Daoy (cell line): Measurements from ENCODE around the gene COL15A1. TPM values are rescaled to one million over a fixed set of nuclear protein-coding genes. Genes with fewer than 3 reads are reported as not detected.

Source experiments
- DNase-seq: peaks from one replicate; pipeline ENCODE4 v3.0.0-alpha.2; 2015; ENCODE audit warnings: low read depth
- total RNA-seq: library from RNA; depleted of rRNA; stranded (reverse); fragments of >200 nt; shearing (Covaris generic); gene quantifications from 2 replicates; pipeline ENCODE4 v1.2.3, GENCODE V29; 2014

The COL15A1 gene
- total RNA-seq, 1 experiment from 2014 or later: 0.74 TPM

DNA sequence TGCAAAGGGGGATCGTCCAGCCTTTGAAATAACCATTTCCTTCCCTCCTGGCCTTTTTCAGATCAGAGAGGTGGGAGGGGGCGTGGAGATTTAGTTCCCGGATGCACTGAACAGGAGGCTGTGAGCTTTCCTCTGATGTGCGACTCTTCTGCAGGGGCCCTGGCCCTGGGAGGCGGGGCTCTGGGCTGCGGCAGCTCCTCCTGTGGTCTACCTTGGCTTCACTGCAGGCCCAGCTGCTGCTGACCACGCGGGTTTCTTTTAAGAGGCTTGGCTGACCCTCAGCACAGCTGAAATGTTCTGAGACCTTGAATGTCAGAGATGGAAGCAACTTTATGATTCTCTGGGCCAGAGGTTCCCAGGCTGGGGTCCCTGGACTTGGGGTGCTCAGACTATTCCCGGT, 27.0 kb upstream of the COL15A1 start:
- no peak for DNase-seq

DNA sequence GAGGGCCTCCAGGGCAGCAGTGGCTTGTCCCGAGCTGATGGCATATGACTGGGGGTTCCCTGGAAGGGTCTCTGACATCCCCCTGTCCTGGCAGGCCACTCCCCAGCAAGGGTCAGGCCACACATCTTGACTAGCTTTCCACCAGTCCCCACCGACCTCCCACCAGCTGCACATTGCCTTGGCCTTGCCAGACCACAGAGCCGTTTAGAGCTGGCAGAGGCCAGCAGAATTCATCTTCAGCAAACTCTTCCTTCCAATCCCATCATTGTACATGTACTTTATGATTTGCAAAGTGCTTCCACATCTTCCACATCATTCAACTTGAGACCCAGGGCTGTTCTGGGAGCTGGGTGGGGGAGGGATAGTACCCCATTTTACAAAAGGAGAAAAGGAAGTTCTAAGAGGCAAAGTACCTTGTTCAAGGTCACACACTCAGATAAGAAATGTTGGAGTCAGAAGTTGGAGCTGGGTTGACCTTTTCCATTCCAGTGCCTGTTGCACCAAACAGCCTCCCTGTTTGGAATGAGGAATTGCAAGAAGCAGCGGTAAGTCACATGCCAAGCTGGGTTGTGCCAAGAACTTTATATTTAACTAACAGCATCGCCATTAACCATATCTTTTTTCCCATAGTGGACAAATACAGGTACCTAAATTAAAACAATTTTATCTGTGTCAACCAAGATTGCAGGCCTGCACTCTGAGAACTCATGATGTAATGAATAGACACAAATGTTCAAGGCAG, 25.8 kb upstream of the COL15A1 start:
- no peak for DNase-seq

DNA sequence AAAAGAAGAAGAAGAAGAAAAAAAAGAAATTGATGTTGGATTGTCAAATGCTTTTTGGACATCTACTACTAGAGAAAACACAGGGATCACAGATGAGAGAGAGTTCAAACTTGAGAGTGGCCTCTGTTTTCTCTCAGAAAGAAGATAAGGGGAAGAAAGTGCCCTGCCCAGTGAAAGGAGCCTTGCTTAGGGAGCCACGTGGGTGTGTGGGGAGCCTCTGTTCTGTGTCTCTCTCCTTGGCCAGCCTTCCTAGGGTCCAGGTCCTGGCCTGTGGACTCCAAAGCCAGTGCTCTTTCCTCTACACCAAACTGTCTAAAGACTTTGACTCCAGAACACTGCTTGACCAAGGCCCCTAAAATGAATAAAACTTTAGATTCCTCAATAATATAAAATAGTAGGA, 22.0 kb upstream of the COL15A1 start:
- no peak for DNase-seq

DNA sequence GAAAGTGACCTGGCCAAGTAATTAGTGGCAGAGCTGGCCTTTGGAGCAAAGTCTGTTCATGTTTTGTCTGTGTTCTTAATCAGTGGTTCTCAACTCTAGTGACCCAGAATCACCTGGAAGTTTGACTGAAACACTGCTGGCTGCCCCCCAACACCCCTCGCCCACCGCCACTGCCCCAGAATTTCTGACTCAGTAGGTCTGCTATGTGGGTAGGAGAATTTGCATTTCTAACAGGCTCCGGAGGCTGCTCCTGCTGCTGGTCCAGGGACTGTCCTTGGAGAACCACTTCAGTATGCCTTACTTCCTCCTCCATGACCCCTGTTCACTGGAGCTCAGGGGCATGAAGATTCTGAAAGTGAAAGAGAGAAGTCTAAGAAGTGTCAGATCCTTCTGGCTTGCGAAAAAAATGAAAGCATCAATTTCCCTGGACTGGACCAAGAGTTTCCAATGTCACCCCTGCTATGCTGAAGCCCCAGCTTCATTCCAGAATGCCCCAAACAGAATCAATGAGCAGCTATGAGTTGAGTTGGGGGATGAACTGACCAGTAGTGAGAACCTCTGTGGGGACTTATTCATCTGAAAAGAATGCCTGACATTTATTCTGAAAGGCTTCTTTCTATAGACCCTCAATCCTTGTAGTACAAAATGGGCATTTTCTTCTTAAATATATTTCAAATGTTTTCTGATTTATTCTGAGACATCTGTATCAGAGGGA, 20.8 kb upstream of the COL15A1 start:
- DNase-seq: no peak

DNA sequence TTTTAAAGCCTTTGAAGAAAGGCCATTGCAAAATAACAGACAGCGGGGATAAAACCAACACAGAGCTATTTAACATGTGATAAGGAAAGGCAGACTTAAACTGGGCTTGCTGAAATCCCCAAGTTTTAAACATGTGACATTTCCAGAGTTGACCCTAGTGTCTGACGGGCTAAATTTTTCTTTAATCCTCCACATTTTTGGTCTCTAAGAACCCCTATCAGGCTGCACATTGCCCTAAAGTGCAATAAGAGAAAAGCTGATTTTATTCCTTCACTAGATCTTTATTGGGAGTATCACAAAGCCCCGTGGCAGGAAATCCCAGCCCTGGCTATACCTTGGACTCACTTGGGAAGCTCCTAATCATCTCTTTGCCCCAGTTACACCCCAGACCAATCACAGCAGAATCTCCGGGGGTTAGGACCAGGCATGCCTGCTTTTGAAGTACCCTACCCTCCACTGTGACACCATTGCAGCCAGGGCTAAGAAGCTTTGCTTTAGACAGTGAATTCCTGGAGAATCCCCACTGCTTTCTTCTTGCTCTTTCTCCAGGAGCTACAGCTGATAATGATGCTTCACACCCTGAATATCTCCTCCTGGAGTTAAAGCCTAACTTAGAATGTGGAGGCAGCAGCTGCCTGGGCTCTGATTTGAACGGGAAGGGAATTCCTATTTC, 20.1 kb upstream of the COL15A1 start:
- DNase-seq: no peak

DNA sequence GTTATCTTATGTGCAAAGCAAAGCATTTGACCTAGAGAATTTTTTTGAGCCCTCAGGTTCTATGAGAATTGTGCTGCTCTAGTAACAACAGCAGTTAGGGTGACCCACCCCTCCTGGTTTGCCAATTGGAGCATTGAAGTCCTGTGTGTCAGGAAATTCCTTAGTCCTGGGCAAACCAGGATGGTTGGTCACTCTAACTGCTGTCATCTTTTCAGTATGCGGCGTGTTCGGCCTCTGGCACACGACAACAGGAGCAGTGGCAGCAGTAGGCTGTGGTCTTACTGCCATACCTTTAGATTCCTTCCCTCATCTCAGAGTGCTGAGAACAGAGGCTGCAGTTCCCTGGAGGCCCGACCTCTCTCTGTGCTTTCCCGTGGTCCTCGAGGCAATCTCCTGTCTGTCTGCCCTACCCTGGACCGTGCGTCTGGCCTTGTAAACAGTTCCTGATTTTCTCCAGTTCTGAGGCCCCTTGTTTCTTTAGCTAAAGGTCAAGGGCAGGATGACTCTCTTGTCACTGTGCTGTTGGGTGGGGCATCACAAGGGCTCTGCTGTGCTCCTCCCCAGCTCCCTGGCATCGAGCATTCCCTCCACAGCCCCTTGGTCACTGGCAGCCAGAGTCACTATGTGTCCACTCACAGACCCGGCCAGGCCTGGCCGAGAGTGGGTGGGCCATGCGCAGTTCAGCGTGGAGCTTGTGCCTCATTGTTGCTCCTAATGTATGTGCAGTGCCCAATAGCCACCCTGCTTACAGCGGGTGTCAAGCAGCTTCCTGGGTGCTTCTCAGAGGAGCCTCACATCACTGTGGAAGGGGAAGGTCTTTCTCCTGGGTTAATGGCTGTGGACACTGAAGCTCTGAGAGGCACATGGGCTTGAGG, 18.5 kb upstream of the COL15A1 start:
- DNase-seq: no peak

DNA sequence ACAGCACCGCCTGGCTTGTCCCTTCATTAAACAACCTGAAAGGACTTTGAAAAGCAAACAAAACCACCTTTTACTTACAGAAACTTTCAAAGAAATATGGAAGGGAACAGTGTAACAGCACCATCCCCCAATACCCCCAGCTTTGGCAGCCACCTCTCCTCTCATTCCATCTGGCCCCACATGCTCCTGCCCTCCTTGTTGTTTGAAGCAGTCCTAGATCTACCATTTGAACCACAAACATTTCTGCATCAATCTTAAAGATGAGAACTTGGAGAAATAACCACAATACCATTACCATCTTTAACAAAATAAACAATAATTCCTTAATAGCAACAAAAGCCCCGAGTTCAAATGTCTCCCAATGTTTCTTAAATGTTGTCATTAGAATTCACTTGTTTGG, 17.8 kb upstream of the COL15A1 start:
- no peak for DNase-seq

DNA sequence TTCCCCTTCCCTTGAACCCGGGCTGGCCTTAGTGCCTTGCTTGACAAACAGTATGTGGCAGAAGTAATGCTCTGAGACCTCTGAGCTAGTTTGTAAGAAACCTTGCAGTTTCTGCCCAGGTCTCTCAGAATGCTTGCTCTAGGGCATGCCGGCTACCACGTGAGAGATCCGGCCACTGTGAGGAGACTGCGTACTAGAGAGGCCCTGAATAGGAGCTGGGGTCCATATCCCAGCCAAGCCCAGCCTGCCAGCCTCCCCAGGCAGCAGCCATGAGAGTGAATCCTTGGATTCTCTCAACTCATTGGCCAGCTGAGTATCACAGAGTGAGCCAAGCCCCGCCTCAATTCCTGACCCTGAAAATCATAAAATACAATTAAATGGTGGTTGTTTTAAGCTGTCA, 16.0 kb upstream of the COL15A1 start:
- DNase-seq: no peak

DNA sequence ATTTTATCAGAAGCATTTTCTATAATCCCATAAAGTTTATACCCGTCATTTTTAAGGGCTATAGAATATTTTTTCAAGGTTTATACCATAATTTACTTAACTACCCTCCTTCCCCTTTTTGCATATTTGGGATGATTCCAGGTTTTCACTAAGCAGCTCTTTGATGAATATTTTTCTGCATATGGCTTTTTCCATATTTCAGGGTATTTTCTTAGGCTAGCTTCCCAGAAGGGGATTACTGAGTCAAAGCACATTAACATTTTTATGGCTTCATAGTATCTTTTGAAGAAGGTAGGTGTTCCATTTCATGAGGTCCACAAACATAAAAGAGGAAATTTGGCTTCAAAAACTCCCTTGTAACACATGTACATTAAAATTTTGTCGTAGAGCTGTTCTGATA, 14.6 kb upstream of the COL15A1 start:
- DNase-seq: peak; percentile 35

DNA sequence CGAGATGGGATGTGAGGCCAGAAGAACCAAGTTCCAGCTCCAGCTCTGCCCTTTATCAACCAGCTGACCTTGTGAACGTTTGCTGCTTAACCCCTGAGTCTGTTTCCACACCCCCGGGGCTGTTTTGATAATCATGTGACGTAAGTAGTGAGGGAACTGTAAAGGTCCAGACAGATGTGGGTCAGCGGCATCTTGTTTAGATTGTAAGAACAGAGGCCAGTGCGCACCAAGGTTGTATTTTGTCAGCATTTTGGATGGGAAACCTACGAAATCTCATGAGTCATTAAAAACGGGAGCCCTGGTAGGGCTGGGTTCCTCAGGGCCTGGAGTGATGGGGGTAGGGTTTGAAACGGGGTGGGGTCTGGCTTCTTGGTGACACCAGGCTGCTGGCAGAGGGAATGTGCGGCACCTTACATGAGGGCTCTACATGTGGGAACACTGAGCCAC, 13.8 kb upstream of the COL15A1 start:
- DNase-seq: no peak

DNA sequence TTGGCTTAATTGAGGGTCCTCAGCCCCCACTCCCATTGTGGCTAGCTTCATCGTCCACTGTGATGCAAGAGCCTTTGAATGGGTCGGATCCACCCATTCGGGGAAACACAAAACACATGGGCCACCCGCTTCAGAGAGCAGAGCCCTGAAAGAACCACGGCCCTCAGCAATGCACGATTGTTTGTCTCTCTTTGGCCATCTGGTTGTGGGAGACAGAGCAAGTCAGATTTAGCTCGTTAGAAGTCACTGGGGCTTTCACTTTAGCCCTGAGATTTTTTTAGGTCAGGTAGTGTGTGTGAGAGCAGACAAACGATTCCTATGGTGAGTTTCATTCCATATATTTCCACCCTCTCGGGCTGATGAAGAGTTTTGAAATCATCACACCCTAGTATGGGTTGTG, 12.9 kb upstream of the COL15A1 start:
- DNase-seq: no peak

DNA sequence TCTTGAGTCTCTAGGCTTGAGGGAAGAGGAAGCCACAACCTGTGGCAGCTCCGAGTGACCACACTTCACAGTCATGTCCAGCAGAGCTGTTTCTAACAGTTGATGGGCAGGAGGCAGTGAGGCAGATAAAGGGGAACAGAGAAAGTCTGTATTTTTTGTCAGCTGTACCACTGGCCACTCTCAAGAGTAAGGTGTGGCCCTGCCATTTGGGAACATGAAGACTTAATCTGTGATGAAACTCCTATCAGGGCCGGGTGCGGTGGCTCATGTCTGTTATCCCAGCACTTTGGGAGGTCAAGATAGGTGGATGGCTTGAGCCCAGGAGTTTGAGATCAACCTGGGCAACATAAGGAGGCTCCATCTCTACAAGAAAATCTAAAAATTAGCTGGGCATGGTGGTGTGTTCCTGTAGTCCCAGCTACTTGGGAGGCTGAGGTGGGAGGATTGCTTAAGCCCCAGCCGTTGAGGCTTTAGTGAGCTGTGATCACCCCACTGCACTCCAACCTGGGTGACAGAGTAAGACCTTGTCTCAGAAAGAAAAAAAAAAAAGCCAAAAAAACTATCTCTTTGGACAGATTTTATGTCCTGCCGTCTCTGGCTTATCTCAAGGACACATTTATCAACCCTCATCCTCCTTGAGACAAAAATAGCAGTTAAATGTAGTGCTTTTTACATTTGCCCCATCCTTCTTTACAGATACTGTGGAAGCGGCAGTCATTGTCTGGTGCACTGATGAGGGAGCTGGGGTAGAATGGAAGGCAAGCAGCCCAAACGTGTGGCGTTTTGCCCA, 11.9 kb upstream of the COL15A1 start:
- DNase-seq: no peak

DNA sequence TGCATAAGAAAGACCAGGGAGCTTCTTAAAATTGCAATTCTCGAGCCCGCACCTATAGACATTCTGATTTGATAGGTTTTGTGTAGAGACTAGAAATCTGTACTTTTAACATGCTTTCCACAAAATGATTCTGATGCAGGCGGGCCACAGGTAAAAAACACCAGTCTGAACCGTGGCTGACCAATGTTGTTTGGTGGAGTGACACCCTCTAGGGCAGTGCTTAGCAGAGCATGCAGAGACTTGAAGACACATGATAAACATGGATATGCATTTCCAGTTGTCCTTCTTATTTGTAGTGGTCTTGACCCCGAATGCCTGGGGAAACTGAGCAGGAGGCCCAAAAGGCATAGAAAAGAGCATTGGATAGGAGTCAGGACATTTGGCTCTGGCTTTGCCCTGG, 10.5 kb upstream of the COL15A1 start:
- no peak for DNase-seq

DNA sequence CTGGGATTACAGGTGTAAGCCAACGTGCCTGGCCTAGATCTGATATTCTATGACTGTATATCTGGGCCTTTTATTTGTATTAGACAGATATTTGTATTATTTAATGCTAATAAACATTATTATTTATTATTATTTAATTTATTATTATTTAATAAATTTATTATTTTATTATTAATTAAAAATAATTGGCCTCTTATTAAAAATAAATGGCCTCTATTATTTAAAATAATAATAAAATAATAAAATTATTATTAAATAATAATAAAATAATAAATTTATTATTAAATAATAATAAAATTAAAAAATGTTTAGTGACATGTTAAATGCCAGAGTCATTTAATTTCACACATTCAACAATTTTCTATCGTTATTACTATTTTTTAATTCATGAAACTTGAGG, 9.8 kb upstream of the COL15A1 start:
- DNase-seq: no peak

DNA sequence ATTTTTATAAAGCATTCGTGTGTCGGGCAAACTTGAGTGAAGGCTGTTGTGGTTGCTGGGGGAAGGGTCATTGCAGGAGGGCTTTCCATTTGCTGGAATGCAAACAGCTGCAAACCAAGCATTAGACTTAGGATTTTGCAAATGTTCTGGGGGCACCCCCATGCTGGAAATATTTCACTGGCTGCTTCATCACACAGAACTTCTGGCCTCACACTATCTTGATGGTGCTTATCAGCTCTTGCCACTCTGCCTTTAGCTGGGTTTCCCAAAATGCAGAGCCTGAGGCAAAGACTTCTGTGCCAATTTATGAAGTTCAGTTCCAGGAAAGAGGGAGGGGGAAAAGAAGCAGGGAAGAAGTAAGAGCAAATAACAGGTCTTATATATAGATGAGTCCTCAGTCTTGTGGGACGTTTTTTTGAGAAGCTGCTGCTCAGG, 8.6 kb upstream of the COL15A1 start:
- DNase-seq: no peak

DNA sequence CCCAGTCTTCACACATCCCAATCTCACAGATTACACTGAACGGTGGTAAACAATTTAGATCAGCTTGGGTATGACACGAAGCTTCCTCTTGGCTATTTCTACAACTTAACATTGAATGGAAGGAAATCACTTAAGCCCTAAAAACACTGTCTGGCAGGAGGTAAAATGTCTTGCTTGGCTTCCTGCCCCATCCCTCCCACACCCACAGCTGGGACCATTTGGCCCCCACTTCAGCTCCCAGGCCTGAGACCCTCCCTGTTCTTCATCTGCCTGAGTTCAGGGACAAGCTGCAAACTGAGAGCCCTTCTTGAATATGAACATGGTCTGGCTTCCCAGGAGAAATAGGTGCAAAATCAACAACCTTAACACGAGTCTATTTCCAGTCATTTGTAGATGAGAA, 3.4 kb upstream of the COL15A1 start:
- no peak for DNase-seq

DNA sequence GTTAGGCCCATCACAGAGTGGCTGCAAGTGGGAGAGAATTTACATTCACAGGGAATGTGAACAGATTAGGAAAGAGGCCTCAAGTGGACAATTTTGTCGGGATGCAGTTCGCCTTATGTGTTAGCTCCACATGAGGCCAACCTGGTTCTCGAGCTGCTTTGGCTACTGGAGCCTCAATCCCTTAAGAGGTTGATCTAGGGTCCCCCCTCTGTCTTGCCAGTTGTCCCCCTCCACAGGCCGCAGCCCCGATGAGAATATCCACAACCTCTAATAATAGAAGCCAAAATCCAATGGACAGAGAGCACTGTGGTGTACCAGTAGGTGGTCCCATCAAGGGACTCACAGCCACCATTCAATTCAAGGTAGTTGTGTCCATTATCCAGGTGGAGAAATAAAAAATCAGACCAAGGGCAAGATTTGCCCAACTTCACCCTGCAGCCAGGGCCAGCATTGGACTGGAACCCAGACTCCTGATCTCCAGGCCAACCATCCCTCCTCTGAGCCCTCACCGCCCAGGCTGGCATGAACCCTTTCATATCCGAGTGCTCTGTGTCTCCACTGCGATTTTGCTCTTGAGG, 1.7 kb upstream of the COL15A1 start:
- no peak for DNase-seq

DNA sequence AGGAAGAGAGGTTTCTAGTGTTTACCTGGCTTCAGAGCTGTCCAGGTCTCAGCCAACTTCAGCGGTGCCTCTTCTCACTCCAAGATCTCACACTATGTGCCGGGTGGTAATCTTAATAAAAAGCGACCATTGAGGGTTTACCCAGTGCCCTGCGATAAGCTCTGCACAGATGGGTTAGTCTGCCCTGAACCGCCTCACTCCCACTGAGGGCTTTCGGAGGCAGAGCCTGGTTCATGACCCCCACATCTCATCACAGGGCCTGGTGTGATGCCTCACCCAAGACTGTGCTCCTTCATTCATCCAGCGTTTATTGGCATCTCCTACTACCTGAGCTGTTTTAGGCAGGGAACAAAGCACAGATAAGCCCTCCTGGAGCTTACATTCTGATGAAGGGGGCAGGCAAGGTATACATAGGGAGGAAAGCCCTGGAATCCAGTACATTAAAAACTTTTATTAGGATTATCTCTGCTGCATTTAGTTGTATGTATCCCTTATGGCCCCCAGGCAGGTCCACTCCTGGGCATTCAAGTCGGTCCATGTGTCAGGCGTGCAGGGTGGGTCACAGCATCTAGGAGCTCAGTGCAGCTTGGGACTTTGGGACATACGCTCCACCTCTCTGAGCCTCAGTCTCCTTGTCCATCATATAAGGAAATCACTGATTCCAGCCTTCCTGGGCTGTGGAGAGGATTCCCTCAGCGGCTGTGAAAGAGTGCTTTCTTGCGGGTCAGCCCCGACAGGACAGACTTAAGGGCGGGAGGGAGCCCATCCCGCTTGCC, 613 bp upstream of the COL15A1 start:
- no peak for DNase-seq

DNA sequence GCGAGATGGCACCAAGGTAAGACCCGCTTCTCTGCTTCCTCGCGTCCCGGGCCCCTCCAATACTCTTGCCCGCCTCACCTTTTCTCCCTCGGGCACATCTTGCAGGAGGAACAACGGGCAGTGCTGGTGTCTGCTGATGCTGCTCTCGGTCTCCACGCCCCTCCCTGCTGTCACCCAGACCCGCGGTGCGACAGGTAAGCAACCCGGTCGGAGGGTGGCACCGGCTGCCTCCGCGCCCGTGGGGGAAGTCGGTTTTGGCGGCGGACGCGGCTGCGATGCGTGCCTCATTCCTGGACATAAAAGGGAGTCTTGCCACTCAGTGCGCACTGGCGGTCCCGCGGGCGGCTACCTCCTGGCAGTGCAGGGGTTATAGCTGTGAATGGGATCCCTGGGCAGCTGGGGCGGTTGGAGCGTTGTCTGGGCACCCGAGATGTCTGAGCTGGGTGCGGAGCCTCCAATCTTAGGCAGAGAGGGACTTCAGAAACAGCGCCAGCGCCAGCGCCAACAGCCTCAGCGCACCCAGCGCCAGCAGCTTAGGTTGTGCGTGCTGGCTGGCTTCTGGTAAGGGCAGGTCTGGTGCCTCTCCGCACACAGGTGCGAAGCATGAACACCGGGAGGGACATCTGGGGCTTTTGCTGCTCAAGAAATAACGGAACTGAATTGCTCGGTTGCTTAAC, 488 bp downstream of the COL15A1 start:
- DNase-seq: peak; percentile 44
